IMR-90 (cell line): ENCODE results near the gene PITX3.

ENCODE experiments used
- CTCF ChIP-seq: conservative IDR thresholded peaks from 2 replicates; pipeline ENCODE4 v1.5.1; 2012; ENCODE audit warnings: mild to moderate bottlenecking, low read depth, low read length, improper control_type of control experiment
- ELK1 ChIP-seq: fragments of 150-350 bp; IDR thresholded peaks from 2 replicates; pipeline ENCODE4 v1.6.1; 2016; ENCODE audit warnings: low read depth, mild to moderate bottlenecking, low read length, moderate library complexity, borderline replicate concordance
- FOS ChIP-seq: fragments of 150-350 bp; IDR thresholded peaks from 2 replicates; pipeline ENCODE4 v1.6.1; 2016; ENCODE audit warnings: low read depth, low read length
- MXI1 ChIP-seq: IDR thresholded peaks from 2 replicates; pipeline ENCODE4 v1.6.1; 2012; ENCODE audit warnings: low read depth, mild to moderate bottlenecking, low read length, moderate library complexity, borderline replicate concordance
- POLR2A ChIP-seq: IDR thresholded peaks from 2 replicates; pipeline ENCODE4 v1.6.1; 2012; ENCODE audit warnings: mild to moderate bottlenecking, low read depth, low read length
- RCOR1 ChIP-seq: IDR thresholded peaks from 2 replicates; pipeline ENCODE4 v1.6.1; 2012; ENCODE audit warnings: mild to moderate bottlenecking, low read length, improper control_type of control experiment; ENCODE audit not compliant: insufficient replicate concordance
- USF2 ChIP-seq: fragments of 150-350 bp; IDR thresholded peaks from 2 replicates; pipeline ENCODE4 v1.6.1; 2017; ENCODE audit warnings: mild to moderate bottlenecking, antibody characterized with exemption, low read length, low read depth

- TF ChIP-seq POLR2A (no peak), CTCF (no peak), USF2 (no peak), RCOR1 (no peak), FOS (no peak), ELK1 (no peak), MXI1 (no peak)
Observed at GRCh38 chr10:102275343-102275742, 34.0 kb upstream of the PITX3 start.
